SHP77 treated with DMSO at 0.1 percent for 48 hours (cell line): ENCODE results near the gene POMT2.

ENCODE experiments used
- DNase-seq: peaks from one replicate; lab custom pipeline; 2025; lab: John Stamatoyannopoulos, UW

POMT2 gene

GRCh38 chr14:77265561-77266335 is 54.9 kb downstream of the POMT2 start:
- no peak for DNase-seq

GRCh38 chr14:77265187-77265515 is 55.5 kb downstream of the POMT2 start:
- DNase-seq, result no peak

- DNase-seq, result no peak
Observed at GRCh38 chr14:77264466-77265186, 56.1 kb downstream of the POMT2 start.

- no peak for DNase-seq
Observed at GRCh38 chr14:77260631-77261030, 60.1 kb downstream of the POMT2 start.

GRCh38 chr14:77260199-77260598 is 60.5 kb downstream of the POMT2 start:
- DNase-seq, result no peak

- DNase-seq, result no peak
Observed at GRCh38 chr14:77259025-77259715, 61.5 kb downstream of the POMT2 start.

GRCh38 chr14:77258566-77258965 is 62.1 kb downstream of the POMT2 start:
- no peak for DNase-seq

- DNase-seq, result no peak
Observed at GRCh38 chr14:77257700-77258099, 63.0 kb downstream of the POMT2 start.

- no peak for DNase-seq
Observed at GRCh38 chr14:77256694-77257093, 64.0 kb downstream of the POMT2 start.

GRCh38 chr14:77253333-77254190 is 67.1 kb downstream of the POMT2 start:
- no peak for DNase-seq

GRCh38 chr14:77251870-77252269 is 68.8 kb downstream of the POMT2 start:
- DNase-seq, result no peak

GRCh38 chr14:77250927-77251326 is 69.8 kb downstream of the POMT2 start:
- no peak for DNase-seq

- no peak for DNase-seq
Observed at GRCh38 chr14:77249286-77249685, 71.4 kb downstream of the POMT2 start.

GRCh38 chr14:77248666-77249065 is 72.0 kb downstream of the POMT2 start:
- DNase-seq, result no peak

GRCh38 chr14:77246784-77247183 is 73.9 kb downstream of the POMT2 start:
- DNase-seq, result no peak

GRCh38 chr14:77245820-77246219 is 74.9 kb downstream of the POMT2 start:
- no peak for DNase-seq

- DNase-seq, result no peak
Observed at GRCh38 chr14:77243853-77244252, 76.8 kb downstream of the POMT2 start.

- DNase-seq, result no peak
Observed at GRCh38 chr14:77242752-77243151, 77.9 kb downstream of the POMT2 start.

GRCh38 chr14:77241955-77242354 is 78.7 kb downstream of the POMT2 start:
- no peak for DNase-seq

GRCh38 chr14:77240336-77240915 is 80.3 kb downstream of the POMT2 start:
- no peak for DNase-seq

GRCh38 chr14:77239412-77239811 is 81.3 kb downstream of the POMT2 start:
- no peak for DNase-seq

- no peak for DNase-seq
Observed at GRCh38 chr14:77238996-77239395, 81.7 kb downstream of the POMT2 start.
